Measurements from ENCODE around the gene DAZAP2. TPM values are rescaled to one million over a fixed set of nuclear protein-coding genes. Genes with fewer than 3 reads are reported as not detected.

Gene DAZAP2, protein sequence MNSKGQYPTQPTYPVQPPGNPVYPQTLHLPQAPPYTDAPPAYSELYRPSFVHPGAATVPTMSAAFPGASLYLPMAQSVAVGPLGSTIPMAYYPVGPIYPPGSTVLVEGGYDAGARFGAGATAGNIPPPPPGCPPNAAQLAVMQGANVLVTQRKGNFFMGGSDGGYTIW
- 80.1 and 118 TPM in 2 replicates for total RNA-seq

- DNase-seq (ENCODE audit: low read depth, low spot score) = peak; percentile 89
Observed at GRCh38 chr12:51238510-51239334, at the start of gene DAZAP2. Gene DAZAP2, plus strand, starts transcription at chr12:51238826. Its CDS starts 82 bp downstream, at chr12:51238908.

GRCh38 chr12:51189790-51190355, 48.8 kb upstream of the DAZAP2 start:
- no peak for DNase-seq (ENCODE audit: low read depth, low spot score)

DNA sequence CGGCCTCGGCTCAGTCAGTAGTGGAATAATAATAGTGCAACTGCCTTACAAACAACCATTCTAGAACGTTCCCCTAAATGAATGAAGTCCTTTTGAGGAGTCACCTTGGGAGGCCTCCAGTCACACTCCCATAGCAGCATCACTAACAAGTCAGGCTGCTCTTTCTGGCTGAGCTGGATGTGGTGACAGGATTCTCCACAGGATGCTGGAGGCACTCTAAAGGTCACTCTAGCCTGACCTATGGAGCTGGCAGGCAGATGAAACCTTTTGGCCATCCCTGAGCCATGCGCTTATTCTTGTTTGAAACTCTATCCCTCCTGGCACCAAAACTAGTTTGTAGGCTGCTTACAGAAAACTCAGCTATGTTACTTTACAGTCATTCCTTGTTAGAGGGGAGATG, 47.8 kb upstream of the DAZAP2 start:
- no peak for DNase-seq (ENCODE audit: low read depth, low spot score)

DNA sequence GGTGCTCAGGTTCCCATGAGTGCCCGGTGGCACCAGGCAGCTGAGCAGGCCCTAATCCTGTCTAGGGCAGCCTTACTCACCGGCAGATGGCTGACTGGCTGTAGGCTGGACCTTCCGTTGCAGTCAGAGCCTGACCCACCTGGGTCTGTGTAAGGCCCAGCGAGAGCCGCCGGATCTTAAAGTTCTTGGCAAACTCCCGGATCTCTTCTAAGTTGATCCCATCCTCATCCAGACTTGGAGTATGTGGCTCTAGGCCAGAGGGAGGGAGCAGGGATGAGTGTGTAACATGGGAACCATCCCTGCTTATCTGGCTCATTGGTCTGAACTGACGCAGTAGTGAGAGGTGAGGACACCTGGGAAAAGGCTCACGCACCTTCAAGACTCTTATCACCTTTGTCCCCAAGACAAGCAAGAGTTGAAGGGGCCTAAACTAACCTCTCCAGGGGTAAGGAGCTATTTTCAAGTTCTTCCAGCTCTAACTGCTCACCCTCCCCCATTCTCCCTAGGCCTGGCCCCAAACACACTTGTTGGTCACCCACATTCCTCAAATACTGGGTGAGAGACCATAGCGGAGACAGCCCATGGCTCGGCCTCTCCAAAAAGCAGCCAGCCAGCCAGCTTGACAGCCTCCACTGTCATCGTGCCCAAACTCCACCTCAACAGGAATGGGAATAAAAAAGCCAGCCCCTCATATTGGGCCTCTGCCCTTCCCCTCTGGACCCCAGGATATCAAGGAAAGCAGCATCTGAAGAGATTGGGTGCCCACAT, 46.9 kb upstream of the DAZAP2 start:
- DNase-seq (ENCODE audit: low read depth, low spot score) = no peak

- DNase-seq (ENCODE audit: low read depth, low spot score) = no peak
Observed at GRCh38 chr12:51192284-51192671, 46.3 kb upstream of the DAZAP2 start.

DNA sequence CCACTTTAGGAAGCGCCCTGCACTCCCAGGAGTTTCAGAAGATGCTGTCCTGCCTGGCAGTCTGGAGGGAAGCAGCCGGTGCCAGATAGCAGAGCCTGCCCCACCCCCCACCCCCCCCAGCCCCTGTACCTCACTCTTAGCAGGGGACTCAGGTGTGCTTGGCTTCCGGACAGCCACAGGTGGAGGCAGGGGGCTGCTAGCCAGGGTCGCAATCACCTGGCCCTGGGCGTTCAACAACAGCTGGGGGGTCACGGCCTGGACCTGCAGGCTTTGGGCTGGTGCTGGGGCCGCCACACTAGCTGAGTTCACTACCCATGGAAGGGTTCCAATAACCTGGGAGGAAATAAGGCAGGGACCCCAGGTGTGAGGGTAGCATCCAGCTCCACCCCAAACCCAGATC, 42.8 kb upstream of the DAZAP2 start:
- no peak for DNase-seq (ENCODE audit: low read depth, low spot score)

DNA sequence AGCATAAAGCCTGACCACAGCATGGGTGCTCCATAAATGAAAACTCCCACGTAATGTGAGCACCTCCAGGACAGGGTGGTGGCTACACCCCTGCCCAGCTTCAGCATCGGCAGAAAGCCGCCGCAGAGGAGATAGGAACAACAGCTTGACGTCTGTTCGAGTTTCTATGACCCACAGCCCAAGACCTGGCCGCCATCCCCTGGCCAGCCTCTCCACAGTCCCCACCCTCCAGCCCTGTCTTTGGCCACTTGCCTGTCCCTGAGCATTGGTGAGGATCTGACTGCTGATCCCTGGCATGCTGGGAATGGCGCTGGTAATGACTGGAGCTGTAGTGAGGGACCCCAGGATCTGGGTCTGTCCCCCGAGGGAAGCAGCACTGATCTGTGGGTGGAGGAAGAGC, 42.1 kb upstream of the DAZAP2 start:
- DNase-seq (ENCODE audit: low read depth, low spot score) = no peak

DNA sequence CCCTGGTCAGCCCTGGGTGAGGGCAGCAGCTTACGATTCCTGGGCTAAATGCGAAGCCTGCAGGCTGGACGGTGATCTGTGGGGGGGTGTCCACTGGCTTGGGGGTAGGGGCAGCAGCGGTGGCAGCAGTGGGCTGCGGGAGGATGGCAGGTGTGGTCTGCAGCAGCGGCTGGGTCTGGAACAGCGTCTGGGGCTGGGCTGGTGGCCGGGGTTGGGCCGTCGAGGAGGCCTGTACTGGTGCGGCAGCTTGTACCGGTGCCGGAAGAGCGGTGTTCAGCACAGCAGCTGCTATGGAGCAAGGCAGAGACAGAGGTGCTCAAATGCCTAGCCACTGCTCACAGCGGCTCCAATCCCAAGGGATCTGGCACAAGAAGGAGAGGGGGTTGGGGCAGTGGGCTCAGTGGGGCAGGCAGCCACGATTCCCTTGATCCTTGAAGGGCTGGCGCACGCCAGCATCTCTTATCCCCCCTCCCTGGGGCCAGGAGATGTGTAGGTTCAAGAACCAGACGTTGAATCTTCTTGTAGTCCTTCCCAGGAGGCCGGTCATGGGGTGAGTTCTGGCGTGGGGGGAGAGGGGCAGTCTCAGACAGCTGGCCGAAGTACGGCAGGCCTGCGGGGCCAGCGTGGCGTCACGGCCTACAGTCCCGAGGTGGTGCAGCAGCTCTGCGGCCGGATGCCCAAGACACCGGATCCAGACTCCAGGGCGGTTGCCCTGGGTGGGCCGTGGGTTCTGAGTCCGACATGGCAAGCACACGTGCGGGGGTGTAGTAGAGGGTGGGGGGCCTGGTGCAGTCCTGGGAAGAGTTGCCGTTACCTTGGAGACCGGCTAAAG, 40.7 kb upstream of the DAZAP2 start:
- no peak for DNase-seq (ENCODE audit: low read depth, low spot score)

- no peak for DNase-seq (ENCODE audit: low read depth, low spot score)
Observed at GRCh38 chr12:51198568-51199365, 39.9 kb upstream of the DAZAP2 start.

DNA sequence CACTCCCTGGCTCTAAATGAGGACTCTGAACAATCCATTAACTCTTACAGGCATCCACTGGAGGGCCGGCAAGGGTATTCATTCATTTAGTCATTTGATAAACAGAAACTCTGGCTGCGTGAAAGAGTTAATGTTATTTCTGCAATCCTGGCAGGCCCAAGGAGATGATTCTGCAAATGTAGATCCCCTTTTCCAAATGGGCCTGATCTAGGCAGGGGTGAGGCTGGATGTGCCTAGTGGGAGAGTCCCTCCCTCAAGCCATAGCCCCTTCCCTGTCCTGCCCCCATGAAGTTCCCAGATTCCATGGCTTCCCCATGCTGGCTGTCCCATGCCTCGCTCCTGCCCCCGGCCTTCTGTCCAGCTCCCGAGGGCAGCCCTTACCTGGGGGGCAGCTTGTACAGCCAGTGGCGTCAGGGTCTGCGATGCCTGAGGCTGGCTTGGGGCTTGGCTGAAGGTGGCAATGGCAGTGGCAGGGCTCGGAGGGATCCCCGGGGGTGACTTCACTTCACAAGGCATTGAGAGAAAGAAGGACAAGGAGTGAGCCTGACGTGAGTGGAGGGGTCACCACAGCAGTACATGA, 39.2 kb upstream of the DAZAP2 start:
- DNase-seq (ENCODE audit: low read depth, low spot score) = no peak

- DNase-seq (ENCODE audit: low read depth, low spot score) = no peak
Observed at GRCh38 chr12:51200156-51200555, 38.5 kb upstream of the DAZAP2 start.

DNA sequence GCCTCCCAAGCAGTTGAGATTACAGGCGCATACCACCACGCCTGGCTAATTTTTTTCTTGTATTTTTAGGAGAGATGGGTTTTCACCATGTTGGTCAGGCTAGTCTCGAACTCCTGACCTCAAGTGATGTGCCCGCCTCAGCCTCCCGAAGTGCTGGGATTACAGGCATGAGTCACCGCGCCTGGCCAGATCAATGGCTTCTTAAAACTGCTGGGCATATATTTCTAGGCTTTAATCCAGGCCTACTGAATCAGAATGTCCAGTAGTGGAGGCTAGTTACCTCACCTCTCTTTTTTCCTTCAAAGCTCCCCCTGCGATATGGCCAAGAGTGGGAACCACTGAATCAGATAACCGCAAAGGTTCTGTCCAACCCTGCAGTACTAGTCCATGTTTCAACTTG, 37.8 kb upstream of the DAZAP2 start:
- DNase-seq (ENCODE audit: low read depth, low spot score) = no peak

- no peak for DNase-seq (ENCODE audit: low read depth, low spot score)
Observed at GRCh38 chr12:51202718-51203117, 35.9 kb upstream of the DAZAP2 start.

DNA sequence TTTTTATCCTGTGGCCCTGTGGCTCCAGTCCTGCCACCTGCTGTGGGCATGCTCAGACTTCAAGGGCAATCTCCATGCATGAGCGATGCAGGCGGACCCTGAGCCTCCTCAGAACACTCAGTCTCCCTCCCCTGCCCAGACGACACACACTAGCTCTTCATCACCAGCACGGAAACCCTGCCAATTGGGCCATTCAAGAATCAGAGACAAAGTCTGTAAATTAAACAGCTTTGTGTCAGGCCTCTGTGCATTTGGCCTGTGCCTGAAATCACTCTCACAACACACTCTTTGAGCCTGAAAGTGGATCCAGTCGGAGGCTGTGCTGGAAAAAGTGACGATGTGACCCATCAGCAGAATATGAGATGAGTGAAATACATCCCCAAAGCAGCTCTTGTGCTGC, 33.3 kb upstream of the DAZAP2 start:
- DNase-seq (ENCODE audit: low read depth, low spot score) = no peak

GRCh38 chr12:51208016-51208660, 30.5 kb upstream of the DAZAP2 start:
- DNase-seq (ENCODE audit: low read depth, low spot score) = no peak

DNA sequence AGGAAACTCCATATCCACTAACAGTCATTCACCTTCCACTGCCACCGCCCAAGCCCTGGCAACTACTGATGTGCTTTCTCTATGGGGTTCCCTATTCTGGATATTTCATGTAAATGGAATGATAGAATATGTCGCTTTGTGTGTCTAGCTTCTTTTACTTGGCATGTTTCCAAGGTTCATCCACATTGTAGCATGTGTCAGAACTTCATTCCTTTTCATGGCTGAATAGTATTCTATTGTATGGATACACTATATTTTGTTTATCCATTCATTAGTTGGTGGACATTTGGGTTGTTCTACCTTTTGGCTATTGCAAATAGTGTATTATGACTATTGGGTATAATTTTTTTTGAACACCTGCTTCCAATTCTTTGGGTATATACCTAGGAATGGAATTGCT, 29.4 kb upstream of the DAZAP2 start:
- DNase-seq (ENCODE audit: low read depth, low spot score) = no peak

- no peak for DNase-seq (ENCODE audit: low read depth, low spot score)
Observed at GRCh38 chr12:51210690-51211395, 27.8 kb upstream of the DAZAP2 start.

GRCh38 chr12:51214895-51215294, 23.7 kb upstream of the DAZAP2 start:
- DNase-seq (ENCODE audit: low read depth, low spot score) = no peak

GRCh38 chr12:51216642-51217041, 22.0 kb upstream of the DAZAP2 start:
- DNase-seq (ENCODE audit: low read depth, low spot score) = no peak

Data from pulmonary artery endothelial cell (primary cell).